Measurements from ENCODE around the gene GPC6.

- TF ChIP-seq CTCF (tag by site-specific recombination; IDR thresholded peaks at IDR 0.05) (no peak), ZNF266 (tag by site-specific recombination; IDR thresholded peaks at IDR 0.05; ENCODE audit: low read depth) (no peak), ZNF121 (tag by site-specific recombination; IDR thresholded peaks at IDR 0.05) (no peak), ZBTB11 (tag by site-specific recombination; conservative IDR thresholded peaks at IDR 0.05; ENCODE audit: low read depth) (no peak), ZNF146 (tag by site-specific recombination; IDR thresholded peaks at IDR 0.05) (no peak)
These were observed 972.5 kb downstream of the GPC6 start for GRCh38 chr13:94199135-94199534.
